Mucosa of gallbladder (tissue), 1 donor: Measurements from ENCODE around the gene PRPF18. TPM values are rescaled to one million over a fixed set of nuclear protein-coding genes. Genes with fewer than 3 reads are reported as not detected.
A peak's percentile ranks its signal among the peaks of the same experiment; 100 is the strongest.
"Not testable (repeated sequence)": the region's sequence is repeated elsewhere in the genome, so short reads cannot be mapped to it uniquely, and the experiment has no call there.

Experiments
- DNase-seq: peaks from one replicate; pipeline ENCODE4 v3.0.0-alpha.2; 2020; ENCODE audit warnings: low spot score
- total RNA-seq: library from RNA; stranded (reverse); gene quantifications from one replicate; pipeline ENCODE4 v1.2.1, GENCODE V29; 2021
- donor health status: DM: no; HTN: no; CAD: no.

Gene PRPF18
- 18.6 TPM for total RNA-seq

GRCh38 chr10:13586676-13587355, at the start of gene PRPF18:
Gene PRPF18 (plus strand): TSS chr10:13586965. CDS start chr10:13587087, 122 bp downstream.
- DNase-seq = peak; percentile 94

GRCh38 chr10:13537985-13538384, 48.8 kb upstream of the PRPF18 start:
- not testable (repeated sequence) for DNase-seq

GRCh38 chr10:13542533-13542932, 44.2 kb upstream of the PRPF18 start:
- no peak for DNase-seq

- no peak for DNase-seq
Observed at GRCh38 chr10:13550802-13551201, 36.0 kb upstream of the PRPF18 start.

- DNase-seq = no peak
Observed at GRCh38 chr10:13555884-13556510, 30.8 kb upstream of the PRPF18 start.

GRCh38 chr10:13559124-13559700, 27.6 kb upstream of the PRPF18 start:
- DNase-seq = no peak

- DNase-seq = no peak
Observed at GRCh38 chr10:13560597-13560996, 26.2 kb upstream of the PRPF18 start.

- DNase-seq = no peak
Observed at GRCh38 chr10:13563481-13564445, 23.0 kb upstream of the PRPF18 start.

- DNase-seq = no peak
Observed at GRCh38 chr10:13564576-13564975, 22.2 kb upstream of the PRPF18 start.

GRCh38 chr10:13567030-13567429, 19.7 kb upstream of the PRPF18 start:
- no peak for DNase-seq

GRCh38 chr10:13571541-13571940, 15.2 kb upstream of the PRPF18 start:
- DNase-seq = no peak

- no peak for DNase-seq
Observed at GRCh38 chr10:13573960-13574359, 12.8 kb upstream of the PRPF18 start.

- no peak for DNase-seq
Observed at GRCh38 chr10:13585195-13585751, 1.5 kb upstream of the PRPF18 start.

GRCh38 chr10:13585943-13586342, 822 bp upstream of the PRPF18 start:
- no peak for DNase-seq

GRCh38 chr10:13587391-13587790, 626 bp downstream of the PRPF18 start:
- no peak for DNase-seq

- no peak for DNase-seq
Observed at GRCh38 chr10:13589316-13589715, 2.6 kb downstream of the PRPF18 start.

- no peak for DNase-seq
Observed at GRCh38 chr10:13590886-13591285, 4.1 kb downstream of the PRPF18 start.

GRCh38 chr10:13592306-13592705, 5.5 kb downstream of the PRPF18 start:
- no peak for DNase-seq

- DNase-seq = no peak
Observed at GRCh38 chr10:13593535-13593934, 6.8 kb downstream of the PRPF18 start.

GRCh38 chr10:13594641-13595040, 7.9 kb downstream of the PRPF18 start:
- no peak for DNase-seq

- DNase-seq = no peak
Observed at GRCh38 chr10:13597909-13598308, 11.1 kb downstream of the PRPF18 start.
